CD14-positive monocyte (primary cell): ENCODE results near the gene FZD2. TPM values are rescaled to one million over a fixed set of nuclear protein-coding genes. Genes with fewer than 3 reads are reported as not detected.

Experiments
- DNase-seq, 3 donors: peaks; one replicate each; pipeline ENCODE4 v3.0.0-alpha.2; 2011 to 2022
- H2AFZ ChIP-seq: 2 replicates; pipeline ENCODE4 v1.6.0; 2012; ENCODE audit warnings: mild to moderate bottlenecking, low read depth, low read length, inconsistent platforms; ENCODE audit not compliant: insufficient read depth, poor library complexity, severe bottlenecking
- H3K27ac ChIP-seq, 2 donors: 1 replicate in 1 of 2; 2 replicates in 1 of 2; pipeline ENCODE4 v1.5.1; 2012 to 2013; ENCODE audit warnings: low read length in 2 of 2, control low read depth in 1 of 2, inconsistent platforms in 1 of 2, low read depth in 1 of 2, mild to moderate bottlenecking in 1 of 2
- H3K27me3 ChIP-seq, 2 donors: one replicate each; pipeline versions ENCODE4 v1.6.0 to v1.6.1; 2011 to 2013; ENCODE audit warnings: low read length in 2 of 2; ENCODE audit not compliant: control insufficient read depth in 2 of 2, insufficient read depth in 2 of 2
- H3K36me3 ChIP-seq, 2 donors: replicated peaks in 1 of 2; 1 replicate in 1 of 2; 2 replicates in 1 of 2; pipeline versions ENCODE4 v1.5.1 to v1.6.1; 2012 to 2013; ENCODE audit warnings: low read length in 2 of 2, control low read depth in 1 of 2, inconsistent platforms in 1 of 2, mild to moderate bottlenecking in 1 of 2; ENCODE audit not compliant: insufficient read depth in 2 of 2, control insufficient read depth in 1 of 2
- H3K4me1 ChIP-seq, 2 donors: 1 replicate in 1 of 2; 2 replicates in 1 of 2; pipeline versions ENCODE4 v1.5.1 to v1.6.1; 2012 to 2013; ENCODE audit warnings: low read length in 2 of 2, control low read depth in 1 of 2, inconsistent platforms in 1 of 2, mild to moderate bottlenecking in 1 of 2, moderate library complexity in 1 of 2; ENCODE audit not compliant: insufficient read depth in 2 of 2, control insufficient read depth in 1 of 2
- H3K4me2 ChIP-seq: replicated peaks from 2 replicates; pipeline ENCODE3; 2012; ENCODE audit warnings: low read length, moderate library complexity, mild to moderate bottlenecking; ENCODE audit not compliant: poor library complexity, severe bottlenecking; ENCODE audit errors: extremely low read depth
- H3K4me3 ChIP-seq, 3 experiments: fragments of 200-600 bp in 1 of 3; sonication (generic) in 1 of 3; replicated peaks in 1 of 3; 1 replicate in 2 of 3; 2 replicates in 1 of 3; pipeline ENCODE4 v1.5.1; 2011 to 2013; ENCODE audit warnings: low read length in 3 of 3, mild to moderate bottlenecking in 3 of 3, control low read depth in 2 of 3, low read depth in 2 of 3, inconsistent platforms in 1 of 3, moderate library complexity in 1 of 3
- H3K79me2 ChIP-seq: 2 replicates; pipeline ENCODE4 v1.6.0; 2012; ENCODE audit warnings: mild to moderate bottlenecking, control low read depth, inconsistent platforms, low read length, moderate library complexity; ENCODE audit not compliant: insufficient read depth
- H3K9ac ChIP-seq: 2 replicates; pipeline ENCODE4 v1.6.0; 2017; ENCODE audit warnings: low read length, mild to moderate bottlenecking; ENCODE audit not compliant: insufficient read depth, poor library complexity, severe bottlenecking
- H3K9me3 ChIP-seq, 2 donors: replicated peaks in 1 of 2; 1 replicate in 1 of 2; 2 replicates in 1 of 2; pipeline versions ENCODE4 v1.5.1 to v1.6.1; 2012 to 2013; ENCODE audit warnings: low read length in 2 of 2, control low read depth in 1 of 2; ENCODE audit not compliant: control insufficient read depth in 1 of 2, insufficient read depth in 1 of 2
- H4K20me1 ChIP-seq: 2 replicates; pipeline ENCODE4 v1.6.0; 2012; ENCODE audit warnings: mild to moderate bottlenecking, low read length, control low read depth, moderate library complexity; ENCODE audit not compliant: insufficient read depth
- H3K27ac Mint-ChIP-seq, 7 donors: one replicate each; pipeline ENCODE4 v1.8.0; 2020; ENCODE audit warnings: mild to moderate bottlenecking in 7 of 7, mixed read lengths in 7 of 7, moderate library complexity in 6 of 7, inconsistent platforms in 2 of 7
- H3K27me3 Mint-ChIP-seq, 3 donors: one replicate each; pipeline ENCODE4 v1.8.0; 2021 to 2022; ENCODE audit warnings: low read depth in 3 of 3, mild to moderate bottlenecking in 3 of 3, mixed read lengths in 3 of 3, moderate library complexity in 3 of 3, inconsistent platforms in 1 of 3
- H3K36me3 Mint-ChIP-seq, 2 donors: one replicate each; pipeline ENCODE4 v1.8.0; 2020; ENCODE audit warnings: mixed read lengths in 2 of 2, inconsistent platforms in 1 of 2, mild to moderate bottlenecking in 1 of 2
- H3K4me1 Mint-ChIP-seq: one replicate; pipeline ENCODE4 v1.8.0; 2020; ENCODE audit warnings: mild to moderate bottlenecking, mixed read lengths
- H3K4me3 Mint-ChIP-seq, 2 donors: one replicate each; pipeline ENCODE4 v1.8.0; 2020; ENCODE audit warnings: mild to moderate bottlenecking in 2 of 2, mixed read lengths in 2 of 2, moderate library complexity in 1 of 2
- H3K9me3 Mint-ChIP-seq, 7 donors: one replicate each; pipeline ENCODE4 v1.8.0; 2020 to 2022; ENCODE audit warnings: mixed read lengths in 7 of 7, mild to moderate bottlenecking in 6 of 7, moderate library complexity in 6 of 7, inconsistent platforms in 2 of 7
- CTCF ChIP-seq: fragments of 200-600 bp; IDR thresholded peaks from one replicate; pipeline ENCODE4 v1.8.0; 2022; ENCODE audit warnings: antibody characterized with exemption, mild to moderate bottlenecking
- WGBS: methylation state at CpG from one replicate; pipeline ENCODE4 v1.1.5; 2013; ENCODE audit warnings: missing lambda C conversion rate; ENCODE audit not compliant: insufficient coverage; 5-methylcytosine and 5-hydroxymethylcytosine counted together
- intact Hi-C, 2 donors: fragments of 100-400 bp; cut with micrococcal nuclease; formaldehyde crosslinking; loops; one replicate each; pipeline versions ENCODE4 v1.15.0 to v1.15.1; 2023
- polyA plus RNA-seq, 3 donors: library from polyadenylated mRNA; depleted of rRNA in 1 of 3; unstranded in 2 of 3; stranded (reverse) in 1 of 3; fragments of 300-500 nt in 2 of 3; fragments of >200 nt in 1 of 3; fragmentation: Illumina TruSeq in 2 of 3; gene quantifications; 1 replicate in 2 of 3; 2 replicates in 1 of 3; pipeline ENCODE4 v1.2.3, GENCODE V29; 2012 to 2021

FZD2 gene
- polyA plus RNA-seq, 3 donors, result 3.1 to 7.2 (median 6.2) TPM

- no peak overlapping the region for H3K27ac ChIP-seq
- WGBS, result under 1% methylated on average over 61 of the region's 69 CpGs
- peak overlapping the region in 6 of 7 donors; percentile 21 to 83 (median 76) for H3K27ac Mint-ChIP-seq
Observed at GRCh38 chr17:44557651-44558285, 484 bp downstream of the FZD2 start.

GRCh38 chr17:44558334-44558709 lies 1.0 kb downstream of the FZD2 start:
- no peak for TF ChIP-seq CTCF
- Histone ChIP-seq H3K27ac (no peak overlapping the region), H2AFZ (peak overlapping the region; percentile 73), H3K79me2 (peaks cover 12% of the 10 kb centered on the region), H3K27me3 (peaks cover 0 to 17% of the 10 kb centered on the region in 2 donors), H3K4me3 (peak overlapping the region; percentile 56 to 98 (median 97)), H3K9ac (no peak overlapping the region), H3K4me2 (peak overlapping the region; percentile 93), H4K20me1 (peaks cover 22% of the 10 kb centered on the region), H3K9me3 (peaks cover 5% of the 10 kb centered on the region in 2 donors), H3K4me1 (peaks cover 28 to 45% of the 10 kb centered on the region in 2 donors), H3K36me3 (no peaks in the 10 kb centered on the region)
- peaks cover 58% of the 10 kb centered on the region for H3K4me1 Mint-ChIP-seq
- H3K4me3 Mint-ChIP-seq, result peak overlapping the region; percentile 92 to 96
- intact Hi-C loops, result no loop called here
- no peak overlapping the region for H3K27ac Mint-ChIP-seq
- H3K9me3 Mint-ChIP-seq, result peaks cover 0 to 11% (median 4%) of the 10 kb centered on the region in 7 donors
- peaks cover 23 to 40% (median 30%) of the 10 kb centered on the region in 3 donors for H3K27me3 Mint-ChIP-seq
- no peak for DNase-seq
- peaks cover 19 to 20% of the 10 kb centered on the region in 2 donors for H3K36me3 Mint-ChIP-seq
- 19% methylated on average over 31 of the region's 31 CpGs for WGBS

More at GRCh38 chr17:44557651-44558285, 484 bp downstream of the FZD2 start:
- peak overlapping the region; percentile 92 to 96 for H3K4me3 Mint-ChIP-seq
- peaks cover 0 to 11% (median 4%) of the 10 kb centered on the region in 7 donors for H3K9me3 Mint-ChIP-seq
- H3K4me3 ChIP-seq, result peak overlapping the region; percentile 56 to 98 (median 97)
- H3K36me3 ChIP-seq, result no peaks in the 10 kb centered on the region
- TF ChIP-seq CTCF, result no peak
- peaks cover 58% of the 10 kb centered on the region for H3K4me1 Mint-ChIP-seq
- peaks cover 12% of the 10 kb centered on the region for H3K79me2 ChIP-seq
- peak overlapping the region; percentile 73 for H2AFZ ChIP-seq
- peaks cover 22% of the 10 kb centered on the region for H4K20me1 ChIP-seq
- intact Hi-C loops, result no loop called here
- H3K27me3 ChIP-seq, result peaks cover 0 to 17% of the 10 kb centered on the region in 2 donors
- DNase-seq, result peak; percentile 34 to 41 (median 40)
- peaks cover 5% of the 10 kb centered on the region in 2 donors for H3K9me3 ChIP-seq
- peak overlapping the region; percentile 93 for H3K4me2 ChIP-seq
- peak overlapping the region; percentile 80 for H3K9ac ChIP-seq
- peaks cover 21 to 37% (median 30%) of the 10 kb centered on the region in 3 donors for H3K27me3 Mint-ChIP-seq
- peaks cover 19% of the 10 kb centered on the region in 2 donors for H3K36me3 Mint-ChIP-seq
- peaks cover 28 to 45% of the 10 kb centered on the region in 2 donors for H3K4me1 ChIP-seq
